Measurements from ENCODE around the gene CEL.
A peak's percentile ranks its signal among the peaks of the same experiment; 100 is the strongest.
"Not testable (repeated sequence)": the region's sequence is repeated elsewhere in the genome, so short reads cannot be mapped to it uniquely, and the experiment has no call there.

Gene CEL

GRCh38 chr9:133086212-133086860 is 24.6 kb downstream of the CEL start:
- DNase-seq (ENCODE audit: low read depth in 3 of 3), result not testable (repeated sequence)

- no peak for DNase-seq (ENCODE audit: low read depth in 3 of 3)
These were observed 25.1 kb downstream of the CEL start for GRCh38 chr9:133086894-133087293.

GRCh38 chr9:133087429-133088145 is 25.8 kb downstream of the CEL start:
- no peak for DNase-seq (ENCODE audit: low read depth in 3 of 3)

- no peak for DNase-seq (ENCODE audit: low read depth in 3 of 3)
These were observed 26.5 kb downstream of the CEL start for GRCh38 chr9:133088146-133088750.

GRCh38 chr9:133088756-133089155 is 27.0 kb downstream of the CEL start:
- no peak for DNase-seq (ENCODE audit: low read depth in 3 of 3)

- DNase-seq (ENCODE audit: low read depth in 3 of 3), result no peak
These were observed 27.5 kb downstream of the CEL start for GRCh38 chr9:133089271-133089671.

- DNase-seq (ENCODE audit: low read depth in 3 of 3), result no peak
These were observed 28.4 kb downstream of the CEL start for GRCh38 chr9:133090187-133090586.

- DNase-seq (ENCODE audit: low read depth in 3 of 3), result no peak
These were observed 29.1 kb downstream of the CEL start for GRCh38 chr9:133090752-133091385.

- not testable (repeated sequence) for DNase-seq (ENCODE audit: low read depth in 3 of 3)
These were observed 32.6 kb downstream of the CEL start for GRCh38 chr9:133094351-133094750.

- no peak for DNase-seq (ENCODE audit: low read depth in 3 of 3)
These were observed 33.1 kb downstream of the CEL start for GRCh38 chr9:133094842-133095393.

GRCh38 chr9:133098104-133098754 is 36.4 kb downstream of the CEL start:
- DNase-seq (ENCODE audit: low read depth in 3 of 3), result no peak

- no peak for DNase-seq (ENCODE audit: low read depth in 3 of 3)
These were observed 37.1 kb downstream of the CEL start for GRCh38 chr9:133098871-133099270.

- no peak for DNase-seq (ENCODE audit: low read depth in 3 of 3)
These were observed 38.1 kb downstream of the CEL start for GRCh38 chr9:133099726-133100505.

GRCh38 chr9:133100506-133101355 is 39.0 kb downstream of the CEL start:
- DNase-seq (ENCODE audit: low read depth in 3 of 3), result no peak

- DNase-seq (ENCODE audit: low read depth in 3 of 3), result no peak
These were observed 39.8 kb downstream of the CEL start for GRCh38 chr9:133101356-133102189.

- no peak for DNase-seq (ENCODE audit: low read depth in 3 of 3)
These were observed 40.6 kb downstream of the CEL start for GRCh38 chr9:133102190-133103021.

GRCh38 chr9:133103183-133103986 is 41.6 kb downstream of the CEL start:
- peak in 1 of 3 experiments; percentile 31 for DNase-seq (ENCODE audit: low read depth in 3 of 3)

Data from stimulated activated CD4-positive, alpha-beta T cell treated with anti-CD3 and anti-CD28 coated beads, TNF-alpha, amount 100 ng/mL, for 4 hours (primary cell).